ENCODE data around the gene PTGIS.

Gene PTGIS

DNA sequence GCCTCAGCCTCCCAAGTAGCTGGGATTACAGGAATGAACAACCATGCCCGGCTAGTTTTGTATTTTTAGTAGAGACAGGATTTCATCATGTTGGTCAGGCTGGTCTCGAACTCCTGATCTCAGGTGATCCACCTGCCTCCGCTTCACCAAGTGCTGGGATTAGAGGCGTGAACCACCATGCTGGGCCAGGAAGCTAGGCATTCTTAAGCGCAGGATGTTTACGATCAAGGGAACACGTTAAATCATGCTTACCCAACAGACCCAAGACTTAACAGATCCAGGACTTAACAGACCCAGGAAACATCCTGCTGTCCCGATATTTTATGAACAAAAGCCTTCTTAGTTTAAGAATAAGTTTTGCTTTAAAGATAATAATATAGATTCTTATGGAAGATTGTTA lies 9.1 kb downstream of the PTGIS start:
- H3K9ac ChIP-seq (ENCODE audit: low read depth, low read length), result no peak overlapping the region
- H2AFZ ChIP-seq (ENCODE audit: low read depth, low read length), result no peak overlapping the region
- no peaks in the 10 kb centered on the region for H3K4me1 ChIP-seq (ENCODE audit: insufficient read depth, low read length)
- no peaks in the 10 kb centered on the region for H3K36me3 ChIP-seq (ENCODE audit: insufficient read depth, low read length)
- peaks cover 3% of the 10 kb centered on the region for H3K27me3 ChIP-seq (ENCODE audit: insufficient read depth, low read length, poor library complexity)
- H3K79me2 ChIP-seq (ENCODE audit: insufficient read depth, low read length), result no peaks in the 10 kb centered on the region
- no peak for TF ChIP-seq EZH2 (IDR thresholded peaks at IDR 0.05; ENCODE audit: borderline replicate concordance, low read depth, low read length, severe bottlenecking)
- TF ChIP-seq, protein P1, sequence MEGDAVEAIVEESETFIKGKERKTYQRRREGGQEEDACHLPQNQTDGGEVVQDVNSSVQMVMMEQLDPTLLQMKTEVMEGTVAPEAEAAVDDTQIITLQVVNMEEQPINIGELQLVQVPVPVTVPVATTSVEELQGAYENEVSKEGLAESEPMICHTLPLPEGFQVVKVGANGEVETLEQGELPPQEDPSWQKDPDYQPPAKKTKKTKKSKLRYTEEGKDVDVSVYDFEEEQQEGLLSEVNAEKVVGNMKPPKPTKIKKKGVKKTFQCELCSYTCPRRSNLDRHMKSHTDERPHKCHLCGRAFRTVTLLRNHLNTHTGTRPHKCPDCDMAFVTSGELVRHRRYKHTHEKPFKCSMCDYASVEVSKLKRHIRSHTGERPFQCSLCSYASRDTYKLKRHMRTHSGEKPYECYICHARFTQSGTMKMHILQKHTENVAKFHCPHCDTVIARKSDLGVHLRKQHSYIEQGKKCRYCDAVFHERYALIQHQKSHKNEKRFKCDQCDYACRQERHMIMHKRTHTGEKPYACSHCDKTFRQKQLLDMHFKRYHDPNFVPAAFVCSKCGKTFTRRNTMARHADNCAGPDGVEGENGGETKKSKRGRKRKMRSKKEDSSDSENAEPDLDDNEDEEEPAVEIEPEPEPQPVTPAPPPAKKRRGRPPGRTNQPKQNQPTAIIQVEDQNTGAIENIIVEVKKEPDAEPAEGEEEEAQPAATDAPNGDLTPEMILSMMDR (IDR thresholded peaks at IDR 0.05; ENCODE audit: borderline replicate concordance, extremely low read depth, low read length, poor library complexity, severe bottlenecking), result no peak
- no peak overlapping the region for H3K27ac ChIP-seq (ENCODE audit: low read length)
- H3K9me3 ChIP-seq (ENCODE audit: insufficient read depth, low read length, severe bottlenecking), result peaks cover 17% of the 10 kb centered on the region
- H3K4me2 ChIP-seq (ENCODE audit: insufficient read depth, low read length), result no peak overlapping the region
- no peak for ATAC-seq (ENCODE audit: insufficient read depth, low read depth)
- no peak for DNase-seq
- no peak overlapping the region for H3K4me3 ChIP-seq (ENCODE audit: low read depth in 1 of 2, low read length in 2 of 2)
- no peaks in the 10 kb centered on the region for H4K20me1 ChIP-seq (ENCODE audit: insufficient read depth, low read length)

GRCh38 chr20:49557449-49557848 lies 10.5 kb downstream of the PTGIS start:
- Histone ChIP-seq H3K4me1 (ENCODE audit: insufficient read depth, low read length) (no peaks in the 10 kb centered on the region), H3K9me3 (ENCODE audit: insufficient read depth, low read length, severe bottlenecking) (peaks cover 18% of the 10 kb centered on the region), H4K20me1 (ENCODE audit: insufficient read depth, low read length) (no peaks in the 10 kb centered on the region), H2AFZ (ENCODE audit: low read depth, low read length) (no peak overlapping the region), H3K9ac (ENCODE audit: low read depth, low read length) (no peak overlapping the region), H3K27ac (ENCODE audit: low read length) (no peak overlapping the region), H3K4me3 (ENCODE audit: low read depth in 1 of 2, low read length in 2 of 2) (no peak overlapping the region), H3K36me3 (ENCODE audit: insufficient read depth, low read length) (no peaks in the 10 kb centered on the region), H3K4me2 (ENCODE audit: insufficient read depth, low read length) (no peak overlapping the region), H3K27me3 (ENCODE audit: insufficient read depth, low read length, poor library complexity) (peaks cover 3% of the 10 kb centered on the region), H3K79me2 (ENCODE audit: insufficient read depth, low read length) (no peaks in the 10 kb centered on the region)
- no peak for TF ChIP-seq EZH2 (IDR thresholded peaks at IDR 0.05; ENCODE audit: borderline replicate concordance, low read depth, low read length, severe bottlenecking)
- TF ChIP-seq, protein P1 (IDR thresholded peaks at IDR 0.05; ENCODE audit: borderline replicate concordance, extremely low read depth, low read length, poor library complexity, severe bottlenecking), result no peak
- DNase-seq, result no peak
- no peak for ATAC-seq (ENCODE audit: insufficient read depth, low read depth)

GRCh38 chr20:49556621-49557020 lies 11.3 kb downstream of the PTGIS start:
- no peaks in the 10 kb centered on the region for H3K36me3 ChIP-seq (ENCODE audit: insufficient read depth, low read length)
- TF ChIP-seq EZH2 (IDR thresholded peaks at IDR 0.05; ENCODE audit: borderline replicate concordance, low read depth, low read length, severe bottlenecking), result no peak
- TF ChIP-seq, protein P1 (IDR thresholded peaks at IDR 0.05; ENCODE audit: borderline replicate concordance, extremely low read depth, low read length, poor library complexity, severe bottlenecking), result no peak
- H2AFZ ChIP-seq (ENCODE audit: low read depth, low read length), result no peak overlapping the region
- no peaks in the 10 kb centered on the region for H4K20me1 ChIP-seq (ENCODE audit: insufficient read depth, low read length)
- H3K4me3 ChIP-seq (ENCODE audit: low read depth in 1 of 2, low read length in 2 of 2), result no peak overlapping the region
- DNase-seq (no peak), ATAC-seq (ENCODE audit: insufficient read depth, low read depth) (no peak)
- no peak overlapping the region for H3K9ac ChIP-seq (ENCODE audit: low read depth, low read length)
- peaks cover 18% of the 10 kb centered on the region for H3K9me3 ChIP-seq (ENCODE audit: insufficient read depth, low read length, severe bottlenecking)
- peaks cover 5% of the 10 kb centered on the region for H3K27me3 ChIP-seq (ENCODE audit: insufficient read depth, low read length, poor library complexity)
- H3K79me2 ChIP-seq (ENCODE audit: insufficient read depth, low read length), result no peaks in the 10 kb centered on the region
- no peaks in the 10 kb centered on the region for H3K4me1 ChIP-seq (ENCODE audit: insufficient read depth, low read length)
- no peak overlapping the region for H3K4me2 ChIP-seq (ENCODE audit: insufficient read depth, low read length)
- no peak overlapping the region for H3K27ac ChIP-seq (ENCODE audit: low read length)

Measured in DND-41 (cell line).